SU-DHL-6 (cell line): Measurements from ENCODE around the gene CBFA2T3.

Experiments used
- H2AFZ ChIP-seq: fragments of 200-600 bp; sonication (generic); 2 replicates; pipeline ENCODE4 v1.6.1; 2014; ENCODE audit warnings: low read depth, mild to moderate bottlenecking, moderate library complexity, mixed read lengths, antibody characterized with exemption, low read length; ENCODE audit not compliant: severe bottlenecking
- H3F3A ChIP-seq: fragments of 200-600 bp; shearing (Covaris generic); 2 replicates; pipeline ENCODE4 v1.6.0; 2016; ENCODE audit warnings: antibody characterized with exemption, mild to moderate bottlenecking; ENCODE audit not compliant: insufficient read depth
- H3K27ac ChIP-seq: fragments of 200-600 bp; sonication (generic); 2 replicates; pipeline ENCODE4 v1.5.1; 2016; ENCODE audit warnings: low read depth, mild to moderate bottlenecking, low read length, moderate library complexity, mixed read lengths
- H3K27me3 ChIP-seq: fragments of 200-600 bp; sonication (generic), shearing (Covaris generic); 2 replicates; pipeline ENCODE4 v1.6.0; 2014; ENCODE audit warnings: mild to moderate bottlenecking, low read length
- H3K36me3 ChIP-seq: fragments of 200-600 bp; sonication (generic); 2 replicates; pipeline ENCODE4 v1.6.1; 2014; ENCODE audit warnings: mild to moderate bottlenecking, low read length, mixed read lengths
- H3K4me2 ChIP-seq: fragments of 300-600, 200-600 bp; shearing (Covaris generic), sonication (generic); 2 replicates; pipeline ENCODE4 v1.6.0; 2014; ENCODE audit warnings: low read length, low read depth, mild to moderate bottlenecking; ENCODE audit not compliant: poor library complexity, severe bottlenecking
- H3K4me3 ChIP-seq: fragments of 200-600 bp; sonication (generic); 2 replicates; pipeline ENCODE4 v1.5.1; 2014; ENCODE audit warnings: antibody characterized with exemption, low read length, mild to moderate bottlenecking, mixed read lengths; ENCODE audit not compliant: insufficient read depth, poor library complexity, severe bottlenecking
- H3K79me2 ChIP-seq: fragments of 200-600 bp; sonication (generic); 2 replicates; pipeline ENCODE4 v1.6.1; 2014; ENCODE audit warnings: mild to moderate bottlenecking, low read length, moderate library complexity; ENCODE audit not compliant: insufficient read depth
- H3K9ac ChIP-seq: fragments of 200-600 bp; sonication (generic); 2 replicates; pipeline ENCODE4 v1.7.0; 2014; ENCODE audit warnings: mild to moderate bottlenecking, low read length
- H3K9me2 ChIP-seq: fragments of 200-600 bp; sonication (generic); replicated peaks from 2 replicates; pipeline ENCODE4 v1.6.1; 2014; ENCODE audit warnings: low read length; ENCODE audit not compliant: insufficient read depth
- H3K9me3 ChIP-seq: fragments of 200-600 bp; sonication (generic); 2 replicates; pipeline ENCODE4 v1.6.1; 2014; ENCODE audit warnings: low read length, mixed read lengths; ENCODE audit not compliant: insufficient read depth
- H4K20me1 ChIP-seq: fragments of 200-600 bp; sonication (generic); 2 replicates; pipeline ENCODE4 v1.6.1; 2014; ENCODE audit warnings: low read depth, mild to moderate bottlenecking, antibody characterized with exemption, low read length, moderate library complexity, mixed read lengths
- CTCF ChIP-seq: fragments of 200-600 bp; sonication (generic); IDR thresholded peaks from one replicate; pipeline ENCODE4 v1.5.1; 2017; ENCODE audit warnings: antibody characterized with exemption, mild to moderate bottlenecking, low read length, moderate library complexity; ENCODE audit not compliant: insufficient read depth, poor library complexity, severe bottlenecking
- EZH2phosphoT487 ChIP-seq: fragments of 200-600 bp; sonication (generic), shearing (Covaris generic); conservative IDR thresholded peaks from 2 replicates; pipeline ENCODE4 v1.6.1; 2018; ENCODE audit warnings: mild to moderate bottlenecking, antibody characterized with exemption, low read length, moderate library complexity, mixed read lengths

Gene CBFA2T3

DNA sequence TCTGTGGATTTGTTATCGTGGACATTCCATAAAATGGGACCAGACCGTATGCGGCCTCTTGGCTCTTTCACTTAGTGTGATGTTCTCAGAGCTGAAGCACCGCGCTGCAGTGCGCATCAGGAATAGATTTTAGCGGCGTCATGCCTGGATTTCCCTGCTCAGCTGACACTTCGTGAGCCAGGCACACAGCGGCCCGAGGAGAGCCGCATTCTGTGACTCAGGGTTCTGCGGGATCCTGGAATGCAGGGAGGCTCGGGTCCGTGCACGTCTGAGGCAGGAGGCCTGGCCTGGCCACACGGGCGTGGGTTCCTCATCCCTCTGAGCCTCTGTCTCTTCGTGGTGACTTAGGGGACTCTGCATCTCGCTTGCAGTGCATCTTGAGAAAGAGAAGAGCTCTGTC lies 13.4 kb downstream of the CBFA2T3 start:
- H3K36me3 ChIP-seq = no peaks in the 10 kb centered on the region
- H3K27ac ChIP-seq = no peak overlapping the region
- no peaks in the 10 kb centered on the region for H4K20me1 ChIP-seq
- no peak overlapping the region for H3K9ac ChIP-seq
- H3K27me3 ChIP-seq = no peaks in the 10 kb centered on the region
- no peaks in the 10 kb centered on the region for H3K79me2 ChIP-seq
- no peak overlapping the region for H3K4me3 ChIP-seq
- no peak overlapping the region for H2AFZ ChIP-seq
- no peaks in the 10 kb centered on the region for H3K9me3 ChIP-seq
- H3K4me2 ChIP-seq = no peak overlapping the region
- peaks cover 23% of the 10 kb centered on the region for H3F3A ChIP-seq
- H3K9me2 ChIP-seq = no peaks in the 10 kb centered on the region
- no peak for TF ChIP-seq CTCF

DNA sequence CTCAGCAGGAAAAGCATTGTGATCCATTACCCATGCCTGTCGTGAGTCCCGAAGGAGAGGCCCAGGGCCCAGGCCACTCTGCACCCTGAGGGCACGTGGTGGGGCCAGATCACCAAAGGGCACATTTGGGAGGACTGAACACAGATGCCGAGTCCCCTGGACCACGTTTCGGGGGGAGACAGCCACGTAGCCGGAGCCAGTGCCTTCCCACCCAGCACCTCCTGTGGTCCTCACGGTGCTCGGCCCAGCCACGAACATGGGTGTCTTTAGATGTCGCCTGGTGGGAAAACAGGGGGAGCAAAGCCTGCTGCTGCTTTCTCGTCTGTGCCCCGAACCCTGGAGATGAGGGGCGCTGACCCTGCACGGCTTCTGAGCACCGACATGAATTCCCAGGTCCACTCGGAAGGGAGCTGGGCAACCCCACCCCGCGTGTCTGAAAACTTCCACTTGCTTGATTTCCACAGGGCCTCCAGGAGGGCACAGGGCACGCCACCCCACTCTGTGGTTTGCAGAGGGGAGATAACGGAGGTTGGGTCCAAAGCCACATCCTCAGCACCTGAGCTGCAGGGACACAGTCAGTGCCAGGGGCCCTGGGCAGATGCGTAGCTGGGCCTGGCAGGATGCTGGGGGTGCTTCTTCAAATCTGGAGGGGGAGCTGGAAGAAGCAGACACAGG lies 14.4 kb downstream of the CBFA2T3 start:
- Histone ChIP-seq H3K4me2 (no peak overlapping the region), H3K4me3 (no peak overlapping the region), H3K27ac (no peak overlapping the region), H3K9ac (no peak overlapping the region), H3K27me3 (no peaks in the 10 kb centered on the region), H2AFZ (no peak overlapping the region), H4K20me1 (no peaks in the 10 kb centered on the region), H3K9me3 (no peaks in the 10 kb centered on the region), H3K79me2 (no peaks in the 10 kb centered on the region), H3K9me2 (no peaks in the 10 kb centered on the region), H3F3A (peaks cover 17% of the 10 kb centered on the region), H3K36me3 (no peaks in the 10 kb centered on the region)
- TF ChIP-seq EZH2phosphoT487 = no peak
- TF ChIP-seq CTCF = no peak

GRCh38 chr16:88961011-88961410 lies 16.0 kb downstream of the CBFA2T3 start:
- Histone ChIP-seq H2AFZ (no peak overlapping the region), H3F3A (peaks cover 10% of the 10 kb centered on the region), H3K79me2 (no peaks in the 10 kb centered on the region), H3K27ac (no peak overlapping the region), H3K9me2 (no peaks in the 10 kb centered on the region), H3K4me3 (no peak overlapping the region), H3K9ac (no peak overlapping the region), H3K36me3 (no peaks in the 10 kb centered on the region), H4K20me1 (no peaks in the 10 kb centered on the region), H3K4me2 (no peak overlapping the region), H3K27me3 (no peaks in the 10 kb centered on the region), H3K9me3 (no peaks in the 10 kb centered on the region)
- TF ChIP-seq EZH2phosphoT487 = no peak
- no peak for TF ChIP-seq CTCF
